LHCN-M2 (cell line): ENCODE measurements around the gene RET. TPM values are rescaled to one million over a fixed set of nuclear protein-coding genes. Genes with fewer than 3 reads are reported as not detected.
"Not testable (repeated sequence)": the region's sequence is repeated elsewhere in the genome, so short reads cannot be mapped to it uniquely, and the experiment has no call there.

Experiments used
- DNase-seq: peaks from one replicate; pipeline ENCODE4 v3.0.0-alpha.2; 2012; ENCODE audit warnings: low read depth
- total RNA-seq: library from RNA; depleted of rRNA; stranded (reverse); fragments of >200 nt; gene quantifications from 2 replicates; pipeline ENCODE4 v1.2.3, GENCODE V29; 2014

The RET gene
- total RNA-seq, 1 experiment from 2014 or later = not detected

DNA sequence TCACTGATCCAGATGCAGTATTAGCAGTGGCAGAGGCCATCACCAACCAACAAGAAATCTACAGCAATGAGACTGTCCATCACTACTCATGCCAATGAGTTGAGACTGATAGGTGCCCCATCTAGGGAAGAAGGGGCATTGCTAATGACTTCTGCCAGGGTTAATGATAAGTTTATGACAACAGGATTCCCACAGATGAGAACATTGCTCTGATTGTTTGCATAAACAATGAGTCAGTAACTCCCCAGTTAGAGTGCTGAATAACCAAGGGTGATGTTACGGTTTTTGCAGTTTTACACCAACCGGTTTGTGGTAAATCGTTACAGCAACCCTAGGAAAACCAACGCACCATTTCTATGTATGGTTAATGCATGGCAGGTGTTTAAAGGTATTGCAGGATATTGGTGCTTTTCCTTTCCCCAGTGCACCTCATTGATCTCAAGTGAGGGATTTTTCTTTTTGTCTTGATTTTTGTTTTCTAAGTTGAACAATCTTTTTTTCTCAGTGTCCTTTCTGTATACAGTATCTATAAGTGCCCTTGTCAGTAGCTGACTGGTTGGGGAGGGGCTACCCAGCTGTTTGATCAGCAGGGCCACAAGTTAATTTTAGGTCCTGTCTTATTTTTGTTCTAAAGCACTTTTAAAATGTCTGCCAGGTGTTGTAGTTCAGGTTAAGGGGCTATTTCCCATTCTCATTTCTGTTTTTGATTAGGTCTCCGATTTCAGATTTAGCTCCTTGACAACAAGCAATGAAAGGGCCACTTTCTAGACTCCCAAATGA is 57.4 kb downstream of the RET start:
- DNase-seq = peak; percentile 32

DNA sequence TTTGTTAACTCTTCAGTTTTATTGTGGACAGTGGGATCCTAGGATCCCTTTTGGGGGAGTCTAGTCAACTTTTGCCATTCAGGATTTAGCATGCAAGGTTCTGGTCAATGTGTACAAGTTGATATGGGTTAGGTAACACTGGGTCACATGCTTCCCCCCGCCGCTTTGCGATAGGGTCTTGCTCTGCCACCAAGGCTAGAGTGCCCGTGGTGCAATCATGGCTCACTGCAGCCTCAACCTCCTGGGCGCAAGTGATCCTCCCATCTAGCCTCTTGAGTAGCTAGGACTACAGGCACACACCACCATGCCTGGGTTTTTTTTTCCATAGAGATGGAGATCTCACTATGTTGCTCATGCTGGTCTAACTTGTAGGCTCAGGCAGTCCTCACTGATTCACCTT is 58.2 kb downstream of the RET start:
- DNase-seq = no peak

DNA sequence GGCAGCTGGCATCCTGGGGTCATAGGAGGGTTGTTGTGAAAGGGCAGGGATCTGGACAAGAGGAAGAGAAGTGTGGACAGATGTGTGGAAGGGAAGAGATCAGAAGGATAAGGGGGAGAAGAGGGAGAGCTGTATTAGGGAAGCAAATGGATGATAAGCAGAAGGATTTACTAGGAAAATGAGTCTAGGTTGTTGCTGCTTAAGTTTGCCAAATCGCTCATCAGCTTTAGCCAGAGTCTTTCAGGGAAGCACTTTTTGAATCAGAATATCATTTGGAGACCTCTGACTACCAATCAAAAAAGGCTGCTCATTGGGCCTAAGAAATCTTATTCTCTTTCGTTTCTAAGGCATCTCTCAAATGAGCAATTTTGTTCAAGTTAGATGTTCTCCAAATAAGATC is 58.8 kb downstream of the RET start:
- no peak for DNase-seq

DNA sequence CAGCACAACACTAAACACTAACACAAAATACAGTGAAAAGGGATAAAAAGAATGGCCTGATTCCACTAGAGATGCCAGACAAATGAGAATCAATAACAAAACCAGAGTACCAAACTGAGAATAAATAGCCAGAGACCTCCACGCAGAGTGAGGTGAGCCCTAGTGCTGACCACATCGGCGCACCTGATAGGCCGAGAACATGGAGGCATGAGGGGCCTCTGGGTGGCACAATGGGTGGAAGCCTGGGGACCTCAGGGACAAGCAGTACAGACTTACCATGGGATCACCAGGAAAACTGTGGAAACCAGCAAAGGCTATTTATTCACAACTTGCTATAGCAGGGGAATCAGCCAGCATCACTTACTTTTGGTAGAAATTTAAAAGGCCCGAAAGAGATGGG is 59.6 kb downstream of the RET start:
- DNase-seq = no peak

DNA sequence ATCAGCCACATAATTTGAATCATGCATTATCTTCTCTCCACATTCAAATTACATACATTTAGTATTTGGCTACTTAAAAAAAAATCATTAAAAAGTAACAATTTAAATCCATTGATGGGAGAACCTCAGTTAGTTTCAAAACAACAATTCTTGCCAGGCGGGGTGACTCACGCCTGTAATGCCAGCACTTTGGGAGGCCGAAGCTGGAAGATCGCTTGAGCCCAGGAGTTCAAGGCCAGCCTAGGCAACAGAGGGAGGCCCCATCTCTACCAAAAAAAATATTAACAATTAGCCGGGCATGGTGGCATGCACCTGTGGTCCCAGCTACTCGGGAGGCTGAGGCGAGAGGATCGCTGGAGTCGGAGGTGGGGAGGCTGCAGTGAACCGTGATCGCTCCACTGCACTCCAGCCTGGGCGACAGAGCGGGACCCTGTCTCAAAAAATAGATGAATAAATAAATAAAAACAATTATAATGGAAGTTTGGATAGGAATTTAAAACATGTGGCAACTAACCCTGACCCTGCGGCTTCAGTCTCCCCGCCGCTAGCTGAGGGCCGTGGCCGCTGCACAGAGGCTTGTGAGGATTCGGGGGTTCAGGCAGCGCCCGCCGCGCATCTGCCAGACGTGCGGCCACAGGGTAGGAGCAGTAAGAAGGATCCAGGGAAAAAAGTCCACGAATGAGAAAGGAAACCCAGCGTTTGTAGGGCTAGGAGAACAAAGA is 60.3 kb downstream of the RET start:
- no peak for DNase-seq

DNA sequence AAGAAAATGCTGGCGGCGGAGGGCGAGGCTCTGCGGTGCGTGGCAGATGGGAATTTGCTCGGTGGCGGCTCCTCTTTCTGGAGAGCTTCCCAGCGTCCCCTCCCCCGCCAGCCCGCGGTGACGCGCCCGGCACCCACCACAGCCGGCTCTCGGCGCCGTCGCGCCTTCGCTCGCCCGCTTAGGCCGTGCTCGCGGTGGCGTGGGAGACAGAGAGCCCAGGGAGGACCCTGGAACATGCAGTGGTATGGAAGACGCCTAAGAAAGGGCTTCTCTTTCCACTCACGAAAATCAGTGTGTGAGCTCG is 60.8 kb downstream of the RET start:
- peak; percentile 61 for DNase-seq

DNA sequence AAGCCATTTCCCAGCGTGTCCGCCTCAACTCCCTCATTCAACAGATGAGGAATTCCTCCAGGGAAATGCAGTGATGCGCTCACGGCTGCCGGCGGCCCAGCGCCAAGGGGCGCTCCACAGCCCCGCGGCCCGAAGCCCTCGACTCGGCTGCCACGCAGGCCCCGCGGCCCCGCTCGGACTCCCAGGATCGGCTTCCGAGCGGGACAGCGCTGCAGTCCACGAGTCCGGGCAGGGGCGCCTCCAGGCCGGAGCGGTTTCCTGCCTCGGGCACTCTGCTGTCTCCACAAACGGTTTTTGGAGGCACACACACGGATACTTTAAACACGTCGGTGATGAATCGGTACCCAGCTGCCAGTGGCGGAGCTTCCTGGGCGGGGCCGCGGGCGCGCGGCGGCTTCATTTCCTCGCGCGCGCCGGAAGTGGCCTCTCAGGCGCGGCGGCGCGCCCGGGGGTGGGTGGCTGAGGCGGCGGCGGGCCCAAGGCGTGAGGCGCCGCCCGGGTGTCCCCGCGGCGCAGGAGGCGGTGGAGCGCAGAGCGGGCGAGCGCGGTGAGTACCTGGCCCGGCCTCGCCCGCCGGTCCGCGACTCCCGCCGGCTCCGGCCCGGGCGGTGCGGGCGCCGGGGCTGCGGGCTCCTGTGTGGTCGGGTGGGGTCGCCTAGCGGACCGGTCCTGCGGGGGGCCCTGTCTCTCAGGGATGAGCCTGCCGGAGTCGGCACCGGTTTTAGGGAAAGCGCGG is 61.3 kb downstream of the RET start, which contains the start of gene CSGALNACT2:
TSS of gene CSGALNACT2 (plus strand) at position 425 of the 736 bp plus-strand sequence. CDS start 16,705 bp downstream, outside the sequence.
- DNase-seq = peak; percentile 91

DNA sequence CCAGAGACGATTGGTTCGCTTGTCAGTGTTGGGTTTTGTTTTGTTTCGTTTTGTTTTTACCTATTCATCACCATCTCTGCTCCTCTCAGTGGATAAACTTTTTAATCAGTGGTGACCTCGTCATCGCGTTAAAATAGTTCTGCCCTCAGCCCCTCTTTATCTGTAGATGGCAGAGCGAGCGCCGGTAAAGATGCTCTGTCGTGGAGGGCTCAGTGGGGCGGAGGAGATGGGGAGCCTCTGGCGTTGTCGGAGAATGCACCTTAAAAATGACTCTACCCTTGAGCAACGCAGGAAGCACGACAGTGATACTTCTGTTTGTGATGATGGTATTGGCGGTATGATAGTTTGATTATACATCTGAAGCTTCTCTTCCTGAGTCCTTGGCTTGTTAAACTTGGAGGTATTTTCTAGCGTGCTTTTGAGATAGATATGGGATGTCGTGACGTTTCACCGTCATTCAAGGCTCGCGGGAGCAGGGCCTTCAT is 61.9 kb downstream of the RET start:
- DNase-seq = peak; percentile 50

DNA sequence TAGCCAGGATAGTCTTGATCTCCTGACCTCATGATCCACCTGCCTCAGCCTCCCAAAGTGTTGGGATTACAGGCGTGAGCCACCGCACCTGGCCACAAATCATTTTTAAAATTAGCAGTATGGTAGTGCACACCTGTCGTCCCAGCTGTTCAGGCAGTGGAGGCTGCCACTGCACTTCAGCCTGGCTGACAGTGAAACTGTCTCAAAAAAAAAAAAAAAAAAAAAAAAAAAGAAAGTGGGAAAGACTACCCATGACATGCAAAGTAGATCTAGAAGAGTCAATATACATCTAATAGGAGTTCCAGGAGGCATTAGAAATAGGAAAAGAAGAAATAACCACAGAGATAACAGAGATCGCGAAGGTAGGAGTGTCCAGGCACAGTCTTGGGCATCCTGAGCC is 64.6 kb downstream of the RET start:
- no peak for DNase-seq

DNA sequence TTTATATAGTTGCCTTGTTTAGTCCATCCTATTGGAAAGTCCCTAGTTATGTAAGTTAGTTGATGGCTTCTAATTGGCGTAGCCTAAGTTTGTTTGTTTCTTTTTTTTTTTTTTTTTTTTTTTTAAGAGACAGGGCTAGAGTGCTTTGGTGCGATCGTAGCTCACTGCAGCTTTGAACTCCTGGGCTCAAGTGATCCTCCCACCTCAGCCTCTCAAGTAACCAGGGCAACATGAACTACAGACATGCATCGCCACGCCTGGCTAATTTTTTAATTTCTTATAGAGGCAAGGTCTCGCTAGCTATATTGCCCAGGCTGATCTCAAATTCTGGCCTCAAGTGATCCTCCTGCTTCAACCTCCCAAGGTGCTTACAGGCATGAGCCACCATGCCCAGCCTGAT is 68.4 kb downstream of the RET start:
- DNase-seq = no peak

DNA sequence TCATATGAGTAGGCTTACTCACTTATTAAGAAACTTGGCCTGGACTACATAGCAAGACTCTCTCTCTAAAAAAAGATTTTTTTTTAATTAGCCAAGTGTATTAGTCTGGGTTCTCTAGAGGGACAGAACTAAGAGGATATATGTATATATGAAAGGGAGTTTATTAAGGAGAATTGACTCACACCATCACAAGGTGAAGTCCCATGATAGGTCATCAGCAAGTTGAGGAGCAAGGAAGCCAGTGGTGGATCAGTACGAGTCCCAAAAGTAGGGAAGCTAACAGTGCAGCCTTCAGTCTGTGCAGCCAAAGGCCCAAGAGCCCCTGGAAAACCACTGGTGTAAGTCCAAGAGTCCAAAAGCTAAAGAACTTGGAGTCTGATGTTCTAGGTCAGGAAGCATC is 69.1 kb downstream of the RET start:
- DNase-seq = not testable (repeated sequence)

DNA sequence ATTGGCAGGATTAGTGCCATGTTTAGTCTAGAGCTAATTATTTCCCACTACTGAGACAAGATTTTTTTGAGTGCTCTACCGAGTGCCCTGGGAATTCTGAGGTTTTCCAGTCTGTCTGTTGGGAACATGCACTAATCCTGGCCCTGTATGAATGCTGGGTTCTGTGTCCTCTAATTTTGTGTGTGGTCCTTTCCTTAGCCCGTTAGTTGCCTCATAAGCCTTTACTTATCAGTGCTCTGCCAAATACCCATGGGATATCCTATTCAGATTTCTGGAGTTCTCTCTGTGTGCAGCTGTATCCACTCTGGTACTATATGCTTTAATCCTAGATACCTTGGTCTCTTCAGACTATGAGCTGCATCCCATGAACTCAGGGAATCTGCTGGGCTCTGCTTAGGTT is 74.5 kb downstream of the RET start:
- DNase-seq = no peak

DNA sequence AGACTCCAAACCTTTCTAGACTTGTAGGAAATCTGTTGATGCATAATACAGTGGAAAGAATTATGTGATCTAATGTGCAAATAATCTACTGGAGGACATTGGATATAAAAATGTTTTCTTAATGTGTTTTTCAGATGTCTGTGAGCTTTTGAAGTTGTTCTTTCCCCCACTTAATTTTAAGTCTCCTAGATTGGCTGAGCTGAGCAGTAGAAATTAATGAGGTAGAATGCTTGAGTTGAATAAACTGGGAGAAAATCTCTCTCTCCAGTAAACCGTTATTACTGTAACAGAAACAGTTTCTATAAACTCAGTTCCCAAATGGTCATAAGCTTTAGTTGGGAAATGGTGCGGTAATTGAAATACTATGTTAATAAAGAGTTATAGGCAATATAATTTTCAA is 77.0 kb downstream of the RET start:
- no peak for DNase-seq

DNA sequence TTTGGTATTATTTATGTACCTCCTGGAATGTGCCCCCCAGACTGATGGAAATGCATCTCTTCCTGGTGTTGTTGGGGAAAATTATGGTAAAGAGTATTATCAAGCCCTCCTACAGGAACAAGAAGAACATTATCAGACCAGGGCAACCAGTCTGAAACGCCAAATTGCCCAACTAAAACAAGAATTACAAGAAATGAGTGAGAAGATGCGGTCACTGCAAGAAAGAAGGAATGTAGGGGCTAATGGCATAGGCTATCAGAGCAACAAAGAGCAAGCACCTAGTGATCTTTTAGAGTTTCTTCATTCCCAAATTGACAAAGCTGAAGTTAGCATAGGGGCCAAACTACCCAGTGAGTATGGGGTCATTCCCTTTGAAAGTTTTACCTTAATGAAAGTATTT is 78.4 kb downstream of the RET start:
- DNase-seq = no peak

DNA sequence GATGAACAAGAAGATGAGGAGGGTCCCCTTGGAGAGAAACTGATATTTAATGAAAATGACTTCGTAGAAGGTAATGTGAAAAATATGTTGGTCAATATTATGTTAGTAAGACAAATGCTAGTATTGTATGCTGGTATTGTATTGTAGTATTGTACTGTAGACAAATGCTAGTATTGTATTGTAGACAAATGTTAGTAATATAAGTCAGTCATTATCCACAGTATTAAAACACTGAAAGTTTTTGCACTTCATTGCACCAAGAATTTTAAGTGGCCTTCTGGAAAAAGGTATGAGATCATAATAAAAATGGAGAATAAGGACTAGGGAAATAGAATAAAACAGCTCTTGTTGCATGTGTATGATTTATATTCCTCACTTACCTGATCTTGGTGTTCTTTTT is 78.9 kb downstream of the RET start:
- no peak for DNase-seq

DNA sequence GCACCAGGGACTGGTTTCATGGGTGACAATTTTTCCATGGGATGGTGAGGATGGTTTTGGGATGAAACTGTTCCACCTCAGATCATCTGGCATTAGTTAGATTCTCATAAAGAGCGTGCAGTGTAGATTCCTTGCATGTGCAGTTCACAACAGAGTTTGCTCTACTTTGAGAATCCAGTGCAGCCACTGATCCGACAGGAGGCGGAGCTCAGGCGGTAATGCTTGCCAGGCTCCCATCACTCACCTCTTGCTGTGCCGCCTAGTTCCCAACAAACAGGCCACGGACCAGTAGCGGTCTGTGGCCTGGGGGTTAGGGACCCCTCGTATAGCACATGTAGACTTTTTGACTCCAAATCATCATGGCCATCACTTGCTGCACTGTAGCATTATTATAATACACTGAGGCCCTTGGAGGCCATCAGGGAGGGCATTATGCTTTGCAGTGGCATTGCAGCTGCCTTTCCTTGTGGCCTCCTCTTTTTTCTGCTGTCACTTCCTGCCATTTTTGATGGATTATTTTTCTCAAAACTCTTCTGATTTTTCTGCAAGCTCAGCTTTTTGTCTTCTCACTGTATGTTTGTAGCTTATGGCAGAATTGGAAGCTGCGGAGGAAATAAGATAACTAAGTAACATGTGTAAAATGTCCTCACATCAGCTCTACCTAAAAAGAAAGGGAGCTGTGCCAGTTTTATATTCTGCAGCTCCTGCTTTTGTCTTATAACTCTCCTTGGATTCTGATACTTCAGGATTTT is 79.9 kb downstream of the RET start:
- no peak for DNase-seq

DNA sequence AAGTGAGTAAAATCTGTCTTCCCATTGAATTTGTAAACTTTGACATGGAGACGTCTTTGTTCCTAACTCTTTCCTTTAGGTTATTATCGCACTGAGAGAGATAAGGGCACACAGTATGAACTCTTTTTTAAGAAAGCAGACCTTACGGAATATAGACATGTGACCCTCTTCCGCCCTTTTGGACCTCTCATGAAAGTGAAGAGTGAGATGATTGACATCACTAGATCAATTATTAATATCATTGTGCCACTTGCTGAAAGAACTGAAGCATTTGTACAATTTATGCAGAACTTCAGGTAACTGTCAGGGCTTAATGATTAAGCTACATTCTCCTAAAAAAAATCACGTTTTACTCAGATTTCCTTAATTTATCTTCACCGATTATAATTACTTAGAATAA is 81.8 kb downstream of the RET start:
- no peak for DNase-seq

DNA sequence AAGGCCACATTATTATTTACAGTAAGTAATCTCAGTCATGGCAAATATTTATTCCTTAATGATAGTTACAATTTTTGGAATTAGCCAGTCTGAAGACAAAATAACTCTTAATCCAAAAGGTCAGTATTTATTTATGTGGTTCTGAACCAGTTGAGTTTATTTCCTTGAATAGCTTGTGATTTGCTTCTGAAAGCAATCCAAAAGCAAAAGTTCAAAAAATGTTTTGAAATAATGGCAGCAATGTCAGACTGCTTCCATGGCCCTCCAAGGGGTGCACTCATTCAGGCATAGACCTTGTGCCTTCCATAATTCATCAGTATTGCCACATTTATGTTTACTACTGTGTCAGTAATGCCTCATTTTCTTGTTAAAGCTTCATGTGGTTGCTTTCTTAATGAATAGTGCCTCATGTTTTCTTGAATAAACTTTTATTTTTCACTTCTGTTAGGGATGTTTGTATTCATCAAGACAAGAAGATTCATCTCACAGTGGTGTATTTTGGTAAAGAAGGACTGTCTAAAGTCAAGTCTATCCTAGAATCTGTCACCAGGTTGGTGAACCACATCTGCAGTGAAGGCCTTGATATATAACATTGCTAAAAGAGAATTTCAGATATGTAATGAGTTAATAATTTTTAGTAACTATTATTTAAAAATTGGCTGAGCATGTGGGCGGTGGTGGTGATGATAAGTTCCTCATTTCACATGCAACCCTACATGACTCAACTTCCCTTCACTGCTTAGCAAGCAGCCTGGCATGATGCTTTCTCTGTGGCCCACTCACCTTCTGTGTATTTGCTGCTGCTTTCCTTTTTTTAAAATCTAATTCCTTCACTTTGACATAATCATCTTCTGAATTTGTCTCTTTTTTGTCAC is 83.4 kb downstream of the RET start:
- peak; percentile 57 for DNase-seq

DNA sequence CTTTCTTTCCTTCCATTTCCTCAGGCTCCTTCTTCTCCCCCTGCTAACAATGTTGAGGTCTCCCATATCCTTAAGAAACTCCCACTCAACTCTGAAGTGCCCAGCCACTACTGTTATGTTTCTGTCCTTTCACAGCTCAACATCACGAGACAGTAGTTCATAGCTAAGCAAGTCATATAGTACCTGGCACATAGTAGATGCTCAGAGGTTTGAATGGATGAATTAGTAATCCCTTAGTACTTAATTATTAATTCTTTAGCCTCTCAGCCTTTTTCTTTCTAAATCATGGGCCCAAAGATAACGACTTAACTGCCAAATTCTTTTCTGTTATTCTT is 84.0 kb downstream of the RET start:
- DNase-seq = no peak

DNA sequence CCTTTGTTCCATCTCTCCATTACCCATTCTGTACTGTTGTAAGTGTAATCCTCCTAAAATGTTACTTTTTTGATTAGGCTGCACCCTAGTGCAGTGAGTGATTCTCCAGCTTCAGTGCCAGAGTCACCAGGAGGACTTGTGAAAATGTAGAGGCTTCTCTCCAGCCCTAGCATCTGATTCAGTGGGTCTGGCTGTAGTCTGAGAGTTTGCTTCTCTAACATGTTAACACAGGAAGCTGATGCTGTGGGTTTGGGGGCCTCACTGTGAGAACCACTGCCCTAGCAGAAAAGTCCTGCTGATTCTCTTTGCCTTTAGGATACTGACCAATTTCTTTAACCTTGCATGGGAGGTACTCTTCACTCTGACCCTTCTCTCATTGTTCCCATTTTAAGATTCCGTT is 85.7 kb downstream of the RET start:
- no peak for DNase-seq
